HEK293 (cell line): ENCODE data around the gene APOA5.

ENCODE experiments used
- CTCF ChIA-PET: fragments of 350-600 bp; formaldehyde crosslinking; extraction: SDS; loops from one replicate; lab custom pipeline; 2021; ENCODE audit warnings: antibody characterized with exemption; lab: Yijun Ruan, JAX
- POLR2A ChIA-PET: fragments of 300-600 bp; formaldehyde crosslinking; extraction: SDS; loops from one replicate; lab custom pipeline; 2020; ENCODE audit warnings: antibody characterized with exemption, inconsistent platforms; lab: Yijun Ruan, JAX
- H3K27ac ChIP-seq: fragments of 200-500 bp; sonication (Bioruptor generic); 2 replicates; pipeline ENCODE4 v1.5.1; 2014; ENCODE audit warnings: low read depth, low read length, control low read depth, inconsistent platforms; ENCODE audit errors: extremely low read depth
- H3K36me3 ChIP-seq, 2 experiments: fragments of 200-500 bp in 1 of 2; sonication (Bioruptor generic) in 1 of 2; 1 replicate in 1 of 2; 2 replicates in 1 of 2; pipeline ENCODE4 v1.5.1; 2014 to 2017; ENCODE audit warnings: inconsistent platforms in 2 of 2, low read length in 2 of 2; ENCODE audit not compliant: control insufficient read depth in 2 of 2, insufficient read depth in 1 of 2
- H3K4me1 ChIP-seq: fragments of 200-500 bp; sonication (Bioruptor generic); 2 replicates; pipeline ENCODE4 v1.5.1; 2014; ENCODE audit warnings: mild to moderate bottlenecking, low read length, inconsistent platforms; ENCODE audit not compliant: control insufficient read depth, insufficient read depth
- H3K4me3 ChIP-seq: 2 replicates; pipeline ENCODE4 v1.5.1; 2011; ENCODE audit warnings: low read depth, mild to moderate bottlenecking, control low read depth, low read length, moderate library complexity
- H3K9me3 ChIP-seq: fragments of 200-500 bp; sonication (Bioruptor generic); 2 replicates; pipeline ENCODE4 v1.5.1; 2014; ENCODE audit warnings: low read depth, low read length, inconsistent platforms; ENCODE audit not compliant: control insufficient read depth, insufficient read depth
- FEZF1 ChIP-seq: fragments of 450-650 bp; formaldehyde crosslinking; IDR thresholded peaks from 2 replicates; pipeline ENCODE4 v1.5.1; 2016; ENCODE audit warnings: missing biosample characterization, missing genetic modification characterization
- GFI1B ChIP-seq: fragments of 450-650 bp; formaldehyde crosslinking; IDR thresholded peaks from 2 replicates; pipeline ENCODE4 v1.5.1; 2016; ENCODE audit warnings: missing biosample characterization, missing genetic modification characterization
- GLIS2 ChIP-seq: fragments of 450-650 bp; formaldehyde crosslinking; IDR thresholded peaks from 2 replicates; pipeline ENCODE4 v1.5.1; 2016; ENCODE audit warnings: missing biosample characterization, missing genetic modification characterization
- KLF8 ChIP-seq: fragments of 450-650 bp; formaldehyde crosslinking; IDR thresholded peaks from 2 replicates; pipeline ENCODE4 v1.5.1; 2016; ENCODE audit warnings: missing biosample characterization, missing genetic modification characterization
- MEIS1 ChIP-seq: sonication (generic); formaldehyde crosslinking; IDR thresholded peaks from 2 replicates; pipeline ENCODE4 v1.8.1; 2022; ENCODE audit warnings: missing genetic modification reagents, mild to moderate bottlenecking, borderline replicate concordance
- ZBTB17 ChIP-seq: fragments of 450-650 bp; formaldehyde crosslinking; IDR thresholded peaks from 2 replicates; pipeline ENCODE4 v1.5.1; 2016; ENCODE audit warnings: missing biosample characterization, missing genetic modification characterization
- ZBTB20 ChIP-seq: fragments of 450-650 bp; formaldehyde crosslinking; IDR thresholded peaks from 2 replicates; pipeline ENCODE4 v1.5.1; 2016; ENCODE audit warnings: missing biosample characterization, missing genetic modification characterization
- ZFP41 ChIP-seq: fragments of 450-650 bp; formaldehyde crosslinking; IDR thresholded peaks from 2 replicates; pipeline ENCODE4 v1.5.1; 2016; ENCODE audit warnings: missing biosample characterization, missing genetic modification characterization, borderline replicate concordance
- ZNF10 ChIP-seq: fragments of 450-650 bp; formaldehyde crosslinking; IDR thresholded peaks from 2 replicates; pipeline ENCODE4 v1.5.1; 2017; ENCODE audit warnings: missing biosample characterization, missing genetic modification characterization
- ZNF132 ChIP-seq: fragments of 450-650 bp; formaldehyde crosslinking; IDR thresholded peaks from 2 replicates; pipeline ENCODE4 v1.5.1; 2017; ENCODE audit warnings: missing biosample characterization, missing genetic modification characterization, borderline replicate concordance
- ZNF155 ChIP-seq: fragments of 450-650 bp; formaldehyde crosslinking; IDR thresholded peaks from 2 replicates; pipeline ENCODE4 v1.5.1; 2016; ENCODE audit warnings: missing biosample characterization, missing genetic modification characterization
- ZNF169 ChIP-seq: fragments of 450-650 bp; formaldehyde crosslinking; IDR thresholded peaks from 2 replicates; pipeline ENCODE4 v1.5.1; 2016; ENCODE audit warnings: missing biosample characterization, missing genetic modification characterization
- ZNF214 ChIP-seq: fragments of 450-650 bp; formaldehyde crosslinking; IDR thresholded peaks from 2 replicates; pipeline ENCODE4 v1.5.1; 2017; ENCODE audit warnings: missing biosample characterization, mild to moderate bottlenecking, missing genetic modification characterization, borderline replicate concordance
- ZNF37A ChIP-seq: fragments of 450-650 bp; IDR thresholded peaks from 2 replicates; pipeline ENCODE4 v1.5.1; 2018; ENCODE audit warnings: missing biosample characterization, missing genetic modification characterization
- ZNF521 ChIP-seq: fragments of 450-650 bp; formaldehyde crosslinking; IDR thresholded peaks from 2 replicates; pipeline ENCODE4 v1.5.1; 2017; ENCODE audit warnings: missing biosample characterization, mild to moderate bottlenecking, missing genetic modification characterization
- ZNF549 ChIP-seq: fragments of 450-650 bp; IDR thresholded peaks from 2 replicates; pipeline ENCODE4 v1.5.1; 2018; ENCODE audit warnings: missing biosample characterization, missing genetic modification characterization, mild to moderate bottlenecking, inconsistent platforms, moderate library complexity
- ZNF558 ChIP-seq: fragments of 450-650 bp; formaldehyde crosslinking; IDR thresholded peaks from 2 replicates; pipeline ENCODE4 v1.5.1; 2016; ENCODE audit warnings: missing biosample characterization, missing genetic modification characterization
- ZNF585B ChIP-seq: fragments of 450-650 bp; formaldehyde crosslinking; IDR thresholded peaks from 2 replicates; pipeline ENCODE4 v1.5.1; 2016; ENCODE audit warnings: missing biosample characterization, missing genetic modification characterization
- ZNF623 ChIP-seq: fragments of 450-650 bp; formaldehyde crosslinking; IDR thresholded peaks from 2 replicates; pipeline ENCODE4 v1.5.1; 2016; ENCODE audit warnings: missing biosample characterization, missing genetic modification characterization
- ZNF670 ChIP-seq: fragments of 450-650 bp; formaldehyde crosslinking; IDR thresholded peaks from 2 replicates; pipeline ENCODE4 v1.5.1; 2016; ENCODE audit warnings: missing biosample characterization, missing genetic modification characterization, low read depth
- ZSCAN16 ChIP-seq: fragments of 450-650 bp; formaldehyde crosslinking; IDR thresholded peaks from 2 replicates; pipeline ENCODE4 v1.5.1; 2016; ENCODE audit warnings: missing biosample characterization, missing genetic modification characterization
- TF ChIP-seq, protein P1 (sequence below): fragments of 450-650 bp; formaldehyde crosslinking; IDR thresholded peaks from 2 replicates; pipeline ENCODE4 v1.5.1; 2016; ENCODE audit warnings: missing biosample characterization, missing genetic modification characterization
- TF ChIP-seq, protein P2 (sequence below): fragments of 450-650 bp; formaldehyde crosslinking; IDR thresholded peaks from 2 replicates; pipeline ENCODE4 v1.5.1; 2016; ENCODE audit warnings: missing biosample characterization, missing genetic modification characterization
- TF ChIP-seq, protein P3 (sequence below): fragments of 450-650 bp; formaldehyde crosslinking; IDR thresholded peaks from 2 replicates; pipeline ENCODE4 v1.5.1; 2016; ENCODE audit warnings: missing biosample characterization, missing genetic modification characterization
- TF ChIP-seq, protein P4 (sequence below): fragments of 450-650 bp; formaldehyde crosslinking; IDR thresholded peaks from 2 replicates; pipeline ENCODE4 v1.5.1; 2016; ENCODE audit warnings: missing biosample characterization, missing genetic modification characterization
- TF ChIP-seq, protein P5 (sequence below): fragments of 450-650 bp; formaldehyde crosslinking; IDR thresholded peaks from 2 replicates; pipeline ENCODE4 v1.5.1; 2016; ENCODE audit warnings: missing biosample characterization, missing genetic modification characterization, low read depth

Gene APOA5

DNA sequence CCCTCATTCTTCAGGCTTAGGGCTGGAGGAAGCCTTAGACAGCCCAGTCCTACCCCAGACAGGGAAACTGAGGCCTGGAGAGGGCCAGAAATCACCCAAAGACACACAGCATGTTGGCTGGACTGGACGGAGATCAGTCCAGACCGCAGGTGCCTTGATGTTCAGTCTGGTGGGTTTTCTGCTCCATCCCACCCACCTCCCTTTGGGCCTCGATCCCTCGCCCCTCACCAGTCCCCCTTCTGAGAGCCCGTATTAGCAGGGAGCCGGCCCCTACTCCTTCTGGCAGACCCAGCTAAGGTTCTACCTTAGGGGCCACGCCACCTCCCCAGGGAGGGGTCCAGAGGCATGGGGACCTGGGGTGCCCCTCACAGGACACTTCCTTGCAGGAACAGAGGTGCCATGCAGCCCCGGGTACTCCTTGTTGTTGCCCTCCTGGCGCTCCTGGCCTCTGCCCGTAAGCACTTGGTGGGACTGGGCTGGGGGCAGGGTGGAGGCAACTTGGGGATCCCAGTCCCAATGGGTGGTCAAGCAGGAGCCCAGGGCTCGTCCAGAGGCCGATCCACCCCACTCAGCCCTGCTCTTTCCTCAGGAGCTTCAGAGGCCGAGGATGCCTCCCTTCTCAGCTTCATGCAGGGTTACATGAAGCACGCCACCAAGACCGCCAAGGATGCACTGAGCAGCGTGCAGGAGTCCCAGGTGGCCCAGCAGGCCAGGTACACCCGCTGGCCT is 38.7 kb upstream of the APOA5 start (continued):
- TF ChIP-seq ZNF549 (tag by site-specific recombination) (no peak), GFI1B (no peak), KLF8 (no peak), ZNF670 (tag by site-specific recombination) (no peak)
- TF ChIP-seq, protein P1, sequence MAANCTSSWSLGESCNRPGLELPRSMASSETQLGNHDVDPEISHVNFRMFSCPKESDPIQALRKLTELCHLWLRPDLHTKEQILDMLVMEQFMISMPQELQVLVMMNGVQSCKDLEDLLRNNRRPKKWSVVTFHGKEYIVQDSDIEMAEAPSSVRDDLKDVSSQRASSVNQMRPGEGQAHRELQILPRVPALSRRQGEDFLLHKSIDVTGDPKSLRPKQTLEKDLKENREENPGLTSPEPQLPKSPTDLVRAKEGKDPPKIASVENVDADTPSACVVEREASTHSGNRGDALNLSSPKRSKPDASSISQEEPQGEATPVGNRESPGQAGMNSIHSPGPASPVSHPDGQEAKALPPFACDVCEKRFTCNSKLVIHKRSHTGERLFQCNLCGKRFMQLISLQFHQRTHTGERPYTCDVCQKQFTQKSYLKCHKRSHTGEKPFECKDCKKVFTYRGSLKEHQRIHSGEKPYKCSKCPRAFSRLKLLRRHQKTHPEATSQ (tag by site-specific recombination): no peak
- TF ChIP-seq, protein P2, sequence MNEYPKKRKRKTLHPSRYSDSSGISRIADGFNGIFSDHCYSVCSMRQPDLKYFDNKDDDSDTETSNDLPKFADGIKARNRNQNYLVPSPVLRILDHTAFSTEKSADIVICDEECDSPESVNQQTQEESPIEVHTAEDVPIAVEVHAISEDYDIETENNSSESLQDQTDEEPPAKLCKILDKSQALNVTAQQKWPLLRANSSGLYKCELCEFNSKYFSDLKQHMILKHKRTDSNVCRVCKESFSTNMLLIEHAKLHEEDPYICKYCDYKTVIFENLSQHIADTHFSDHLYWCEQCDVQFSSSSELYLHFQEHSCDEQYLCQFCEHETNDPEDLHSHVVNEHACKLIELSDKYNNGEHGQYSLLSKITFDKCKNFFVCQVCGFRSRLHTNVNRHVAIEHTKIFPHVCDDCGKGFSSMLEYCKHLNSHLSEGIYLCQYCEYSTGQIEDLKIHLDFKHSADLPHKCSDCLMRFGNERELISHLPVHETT: no peak

DNA sequence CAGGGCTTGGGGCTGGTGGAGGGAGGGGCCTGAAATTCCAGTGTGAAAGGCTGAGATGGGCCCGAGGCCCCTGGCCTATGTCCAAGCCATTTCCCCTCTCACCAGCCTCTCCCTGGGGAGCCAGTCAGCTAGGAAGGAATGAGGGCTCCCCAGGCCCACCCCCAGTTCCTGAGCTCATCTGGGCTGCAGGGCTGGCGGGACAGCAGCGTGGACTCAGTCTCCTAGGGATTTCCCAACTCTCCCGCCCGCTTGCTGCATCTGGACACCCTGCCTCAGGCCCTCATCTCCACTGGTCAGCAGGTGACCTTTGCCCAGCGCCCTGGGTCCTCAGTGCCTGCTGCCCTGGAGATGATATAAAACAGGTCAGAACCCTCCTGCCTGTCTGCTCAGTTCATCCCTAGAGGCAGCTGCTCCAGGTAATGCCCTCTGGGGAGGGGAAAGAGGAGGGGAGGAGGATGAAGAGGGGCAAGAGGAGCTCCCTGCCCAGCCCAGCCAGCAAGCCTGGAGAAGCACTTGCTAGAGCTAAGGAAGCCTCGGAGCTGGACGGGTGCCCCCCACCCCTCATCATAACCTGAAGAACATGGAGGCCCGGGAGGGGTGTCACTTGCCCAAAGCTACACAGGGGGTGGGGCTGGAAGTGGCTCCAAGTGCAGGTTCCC is 38.0 kb upstream of the APOA5 start, which contains the start of gene APOC3:
APOC3 (plus strand) TSS at position 383 of the 659 bp plus-strand sequence. CDS start 676 bp downstream, outside the sequence.
- ChIA-PET CTCF (interaction anchor here (0.6 kb wide), 1 partner anchor 81 kb away, joined by 3 read pairs; no protein-coding TSS in a partner anchor), POLR2A (no interaction called here)
- H3K9me3 ChIP-seq: no peaks in the 10 kb centered on the region

DNA sequence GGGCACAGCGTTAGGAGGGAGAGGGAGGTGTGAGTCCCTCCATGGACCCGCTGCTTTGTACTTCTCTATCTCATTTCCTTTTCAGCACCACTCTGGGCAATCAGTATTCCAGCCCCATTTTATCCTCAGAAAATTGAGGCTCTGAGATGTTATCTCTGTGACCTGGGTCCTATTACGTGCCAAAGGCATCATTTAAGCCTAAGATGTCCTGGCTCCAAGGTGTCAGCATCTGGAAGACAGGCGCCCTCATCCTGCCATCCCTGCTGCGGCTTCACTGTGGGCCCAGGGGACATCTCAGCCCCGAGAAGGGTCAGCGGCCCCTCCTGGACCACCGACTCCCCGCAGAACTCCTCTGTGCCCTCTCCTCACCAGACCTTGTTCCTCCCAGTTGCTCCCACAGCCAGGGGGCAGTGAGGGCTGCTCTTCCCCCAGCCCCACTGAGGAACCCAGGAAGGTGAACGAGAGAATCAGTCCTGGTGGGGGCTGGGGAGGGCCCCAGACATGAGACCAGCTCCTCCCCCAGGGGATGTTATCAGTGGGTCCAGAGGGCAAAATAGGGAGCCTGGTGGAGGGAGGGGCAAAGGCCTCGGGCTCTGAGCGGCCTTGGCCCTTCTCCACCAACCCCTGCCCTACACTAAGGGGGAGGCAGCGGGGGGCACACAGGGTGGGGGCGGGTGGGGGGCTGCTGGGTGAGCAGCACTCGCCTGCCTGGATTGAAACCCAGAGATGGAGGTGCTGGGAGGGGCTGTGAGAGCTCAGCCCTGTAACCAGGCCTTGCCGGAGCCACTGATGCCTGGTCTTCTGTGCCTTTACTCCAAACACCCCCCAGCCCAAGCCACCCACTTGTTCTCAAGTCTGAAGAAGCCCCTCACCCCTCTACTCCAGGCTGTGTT is 37.2 kb upstream of the APOA5 start:
- CTCF ChIA-PET: interaction anchor here (0.6 to 1.4 kb wide), 2 partner anchors 82 to 277 kb away, joined by 3 to 4 read pairs; no protein-coding TSS in a partner anchor
- Histone ChIP-seq H3K36me3 (no peaks in the 10 kb centered on the region), H3K4me1 (no peaks in the 10 kb centered on the region), H3K9me3 (no peaks in the 10 kb centered on the region), H3K4me3 (no peak overlapping the region), H3K27ac (no peak overlapping the region)
- POLR2A ChIA-PET: no interaction called here
- TF ChIP-seq ZNF132 (tag by site-specific recombination): no peak
- no peak for TF ChIP-seq GFI1B
- TF ChIP-seq ZNF623: no peak
- no peak for TF ChIP-seq ZNF10 (tag by site-specific recombination)
- TF ChIP-seq ZNF155 (tag by site-specific recombination): no peak
- no peak for TF ChIP-seq ZSCAN16 (tag by site-specific recombination)
- TF ChIP-seq ZNF585B (tag by site-specific recombination): no peak
- TF ChIP-seq ZNF37A: no peak
- TF ChIP-seq, protein P3, sequence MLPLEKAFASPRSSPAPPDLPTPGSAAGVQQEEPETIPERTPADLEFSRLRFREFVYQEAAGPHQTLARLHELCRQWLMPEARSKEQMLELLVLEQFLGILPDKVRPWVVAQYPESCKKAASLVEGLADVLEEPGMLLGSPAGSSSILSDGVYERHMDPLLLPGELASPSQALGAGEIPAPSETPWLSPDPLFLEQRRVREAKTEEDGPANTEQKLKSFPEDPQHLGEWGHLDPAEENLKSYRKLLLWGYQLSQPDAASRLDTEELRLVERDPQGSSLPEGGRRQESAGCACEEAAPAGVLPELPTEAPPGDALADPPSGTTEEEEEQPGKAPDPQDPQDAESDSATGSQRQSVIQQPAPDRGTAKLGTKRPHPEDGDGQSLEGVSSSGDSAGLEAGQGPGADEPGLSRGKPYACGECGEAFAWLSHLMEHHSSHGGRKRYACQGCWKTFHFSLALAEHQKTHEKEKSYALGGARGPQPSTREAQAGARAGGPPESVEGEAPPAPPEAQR (tag by site-specific recombination): no peak
- TF ChIP-seq ZFP41 (tag by site-specific recombination): no peak
- no peak for TF ChIP-seq ZNF521 (tag by site-specific recombination)

More for the DNA sequence above, 38.0 kb upstream of the APOA5 start, which contains the start of gene APOC3:
- TF ChIP-seq ZBTB20 (tag by site-specific recombination) (no peak), ZNF670 (tag by site-specific recombination) (no peak), ZNF214 (tag by site-specific recombination) (no peak), FEZF1 (tag by site-specific recombination) (no peak), ZNF558 (no peak), ZBTB17 (tag by site-specific recombination) (no peak), ZNF169 (no peak), GLIS2 (tag by site-specific recombination) (no peak), ZNF623 (no peak), MEIS1 (CRISPR knock-in tag) (no peak)
- TF ChIP-seq, protein P4, sequence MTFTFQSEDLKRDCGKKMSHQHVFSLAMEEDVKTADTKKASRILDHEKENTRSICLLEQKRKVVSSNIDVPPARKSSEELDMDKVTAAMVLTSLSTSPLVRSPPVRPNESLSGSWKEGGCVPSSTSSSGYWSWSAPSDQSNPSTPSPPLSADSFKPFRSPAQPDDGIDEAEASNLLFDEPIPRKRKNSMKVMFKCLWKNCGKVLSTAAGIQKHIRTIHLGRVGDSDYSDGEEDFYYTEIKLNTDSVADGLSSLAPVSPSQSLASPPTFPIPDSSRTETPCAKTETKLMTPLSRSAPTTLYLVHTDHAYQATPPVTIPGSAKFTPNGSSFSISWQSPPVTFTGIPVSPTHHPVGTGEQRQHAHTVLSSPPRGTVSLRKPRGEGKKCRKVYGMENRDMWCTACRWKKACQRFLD (tag by site-specific recombination): no peak
- TF ChIP-seq, protein P5, sequence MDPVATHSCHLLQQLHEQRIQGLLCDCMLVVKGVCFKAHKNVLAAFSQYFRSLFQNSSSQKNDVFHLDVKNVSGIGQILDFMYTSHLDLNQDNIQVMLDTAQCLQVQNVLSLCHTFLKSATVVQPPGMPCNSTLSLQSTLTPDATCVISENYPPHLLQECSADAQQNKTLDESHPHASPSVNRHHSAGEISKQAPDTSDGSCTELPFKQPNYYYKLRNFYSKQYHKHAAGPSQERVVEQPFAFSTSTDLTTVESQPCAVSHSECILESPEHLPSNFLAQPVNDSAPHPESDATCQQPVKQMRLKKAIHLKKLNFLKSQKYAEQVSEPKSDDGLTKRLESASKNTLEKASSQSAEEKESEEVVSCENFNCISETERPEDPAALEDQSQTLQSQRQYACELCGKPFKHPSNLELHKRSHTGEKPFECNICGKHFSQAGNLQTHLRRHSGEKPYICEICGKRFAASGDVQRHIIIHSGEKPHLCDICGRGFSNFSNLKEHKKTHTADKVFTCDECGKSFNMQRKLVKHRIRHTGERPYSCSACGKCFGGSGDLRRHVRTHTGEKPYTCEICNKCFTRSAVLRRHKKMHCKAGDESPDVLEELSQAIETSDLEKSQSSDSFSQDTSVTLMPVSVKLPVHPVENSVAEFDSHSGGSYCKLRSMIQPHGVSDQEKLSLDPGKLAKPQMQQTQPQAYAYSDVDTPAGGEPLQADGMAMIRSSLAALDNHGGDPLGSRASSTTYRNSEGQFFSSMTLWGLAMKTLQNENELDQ (tag by site-specific recombination): no peak
- H3K4me3 ChIP-seq: no peak within 1 kb of the TSS
- no peaks in the 10 kb centered on the region for H3K4me1 ChIP-seq
- H3K27ac ChIP-seq: no peak within 1 kb of the TSS
- no peaks in the 10 kb centered on the region for H3K36me3 ChIP-seq
